ENCODE results near the gene PHACTR3. TPM values are rescaled to one million over a fixed set of nuclear protein-coding genes. Genes with fewer than 3 reads are reported as not detected.

The PHACTR3 gene
- total RNA-seq, 2 donors from 2014 or later, result 0.52 TPM; not detected in 1

DNA sequence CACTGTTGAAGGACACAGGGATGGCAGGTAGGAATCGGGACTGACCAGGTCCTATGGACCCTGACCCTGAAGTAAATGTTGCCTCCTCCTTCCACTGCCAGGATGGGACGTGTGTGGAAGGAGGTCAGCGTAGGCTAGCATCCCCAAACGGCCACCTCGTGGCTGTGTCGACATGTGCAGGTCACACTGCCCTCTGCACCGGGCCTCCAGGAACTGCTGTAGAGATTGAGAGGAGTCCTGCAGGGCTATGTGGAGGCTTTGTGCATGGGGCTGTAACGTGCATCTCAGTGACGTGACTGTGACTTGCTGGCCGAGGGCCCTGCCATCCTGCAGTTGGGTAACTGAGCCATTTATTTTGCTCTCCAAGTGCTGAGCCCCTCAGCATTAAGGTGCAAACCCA is 149.5 kb downstream of the PHACTR3 start:
- H3K27ac Mint-ChIP-seq, result no peak overlapping the region
- DNase-seq, result no peak
- ATAC-seq, result no peak
- H3K4me1 Mint-ChIP-seq, result peaks cover 2% of the 10 kb centered on the region
- no peak overlapping the region for H3K4me3 Mint-ChIP-seq
- no peaks in the 10 kb centered on the region for H3K9me3 ChIP-seq (ENCODE audit: control insufficient read depth, low read length, poor library complexity, severe bottlenecking)
- H3K36me3 Mint-ChIP-seq (ENCODE audit: low read depth), result no peaks in the 10 kb centered on the region
- peaks cover 45% of the 10 kb centered on the region for H3K27me3 Mint-ChIP-seq

DNA sequence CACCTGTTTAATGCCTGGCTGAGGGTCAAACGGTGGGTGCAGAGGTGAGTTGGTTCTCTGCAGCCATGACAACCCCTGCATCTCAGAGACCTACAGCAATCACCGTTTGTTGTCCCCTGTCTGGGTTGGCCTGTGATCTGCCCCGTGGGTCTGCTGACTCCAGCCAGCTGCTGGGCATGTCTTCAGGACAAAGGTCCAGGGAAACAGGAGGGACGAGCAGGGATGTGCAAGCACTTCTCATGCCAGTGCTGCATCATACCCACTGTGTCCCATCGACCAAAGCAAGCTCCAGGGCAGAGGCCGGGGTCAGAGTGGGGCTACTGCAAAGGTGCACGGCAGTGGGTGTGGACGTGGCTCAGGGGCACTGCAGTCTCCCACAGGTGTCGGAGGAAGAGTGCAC is 150.2 kb downstream of the PHACTR3 start:
- no peak for ATAC-seq

DNA sequence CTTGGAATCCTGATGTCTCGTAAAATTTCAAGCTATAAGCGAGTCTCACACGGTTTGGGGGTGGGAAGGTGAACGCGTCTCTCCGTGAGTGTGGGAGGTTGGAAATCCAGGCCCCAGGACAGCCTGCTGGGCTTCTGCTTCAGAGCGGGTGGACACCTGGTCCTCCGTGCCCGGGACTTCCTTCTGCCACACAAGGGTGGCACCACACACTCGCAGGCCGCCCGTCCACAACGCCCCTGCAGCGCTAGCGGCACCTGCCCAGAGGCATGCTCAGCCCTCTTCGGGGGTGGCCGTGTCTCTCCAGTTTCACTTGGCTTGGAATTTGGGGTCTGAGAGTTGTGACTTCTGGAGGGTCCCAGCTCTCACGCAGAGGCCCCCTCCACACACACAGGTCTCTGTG is 151.9 kb downstream of the PHACTR3 start:
- H3K27me3 Mint-ChIP-seq, result peaks cover 33% of the 10 kb centered on the region
- ATAC-seq, result no peak
- H3K36me3 Mint-ChIP-seq (ENCODE audit: low read depth), result no peaks in the 10 kb centered on the region

More for the DNA sequence above, 150.2 kb downstream of the PHACTR3 start:
- Mint-ChIP-seq H3K36me3 (ENCODE audit: low read depth) (no peaks in the 10 kb centered on the region), H3K4me1 (peaks cover 2% of the 10 kb centered on the region), H3K27me3 (peaks cover 38% of the 10 kb centered on the region), H3K27ac (no peak overlapping the region), H3K4me3 (no peak overlapping the region)
- no peak for DNase-seq
- no peaks in the 10 kb centered on the region for H3K9me3 ChIP-seq (ENCODE audit: control insufficient read depth, low read length, poor library complexity, severe bottlenecking)

DNA sequence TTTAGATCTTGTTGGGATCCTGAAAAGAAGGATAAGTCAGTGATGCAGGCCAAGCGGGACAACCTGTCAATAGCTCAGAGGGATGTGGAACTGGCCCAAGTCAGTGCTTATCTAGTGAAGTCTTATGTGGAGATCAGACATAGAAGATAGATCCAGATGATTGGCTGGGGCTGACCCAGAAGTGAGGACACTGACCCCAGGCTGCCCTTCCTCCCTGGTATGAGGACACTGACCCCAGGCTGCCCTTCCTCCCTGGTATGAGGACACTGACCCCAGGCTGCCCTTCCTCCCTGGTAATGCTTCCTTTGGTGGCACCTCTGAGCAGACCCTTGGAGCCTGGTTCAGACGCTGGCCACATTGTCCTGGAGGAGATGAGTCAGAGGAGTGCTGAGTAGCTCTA is 159.7 kb downstream of the PHACTR3 start:
- DNase-seq (no peak), ATAC-seq (no peak)
- H3K36me3 Mint-ChIP-seq (ENCODE audit: low read depth), result no peaks in the 10 kb centered on the region
- H3K27ac Mint-ChIP-seq, result no peak overlapping the region
- no peaks in the 10 kb centered on the region for H3K9me3 ChIP-seq (ENCODE audit: control insufficient read depth, low read length, poor library complexity, severe bottlenecking)
- H3K27me3 Mint-ChIP-seq, result no peaks in the 10 kb centered on the region
- H3K4me3 Mint-ChIP-seq, result no peak overlapping the region
- H3K4me1 Mint-ChIP-seq, result no peaks in the 10 kb centered on the region

More for the DNA sequence above, 151.9 kb downstream of the PHACTR3 start:
- Mint-ChIP-seq H3K27ac (no peak overlapping the region), H3K4me3 (no peak overlapping the region), H3K4me1 (peaks cover 2% of the 10 kb centered on the region)
- no peaks in the 10 kb centered on the region for H3K9me3 ChIP-seq (ENCODE audit: control insufficient read depth, low read length, poor library complexity, severe bottlenecking)
- DNase-seq, result no peak

DNA sequence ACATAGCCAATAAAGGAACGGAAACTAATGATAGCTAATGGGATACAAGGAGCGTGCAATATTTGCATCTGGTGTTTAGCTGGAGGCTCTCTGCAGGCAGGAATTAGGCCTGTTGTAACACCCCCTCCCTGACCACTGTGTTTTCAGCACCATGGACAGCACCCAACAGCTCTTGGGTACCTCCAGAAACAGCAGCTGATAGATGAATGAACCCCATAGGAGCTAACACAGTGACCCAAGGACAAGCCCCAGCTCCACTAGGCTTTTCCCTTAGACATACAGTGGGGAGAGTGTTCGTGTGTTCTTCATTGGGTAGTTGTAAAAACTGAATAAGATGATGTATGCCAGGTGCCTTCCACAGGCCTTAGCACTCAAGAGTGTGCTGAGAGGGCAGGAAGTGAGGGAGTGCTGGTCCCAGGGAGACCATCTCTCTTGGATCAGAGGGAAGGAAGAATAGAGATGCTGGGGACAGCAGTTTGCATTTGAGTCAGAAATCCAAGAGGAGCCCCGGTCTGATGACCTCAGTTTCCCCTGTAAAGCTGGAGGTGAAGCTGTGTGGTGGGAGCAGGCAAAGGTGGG is 161.3 kb downstream of the PHACTR3 start:
- ATAC-seq, result no peak
- no peak for DNase-seq
- no peaks in the 10 kb centered on the region for H3K9me3 ChIP-seq (ENCODE audit: control insufficient read depth, low read length, poor library complexity, severe bottlenecking)
- Mint-ChIP-seq H3K4me3 (no peak overlapping the region), H3K27ac (no peak overlapping the region), H3K27me3 (no peaks in the 10 kb centered on the region), H3K36me3 (ENCODE audit: low read depth) (no peaks in the 10 kb centered on the region), H3K4me1 (no peaks in the 10 kb centered on the region)

DNA sequence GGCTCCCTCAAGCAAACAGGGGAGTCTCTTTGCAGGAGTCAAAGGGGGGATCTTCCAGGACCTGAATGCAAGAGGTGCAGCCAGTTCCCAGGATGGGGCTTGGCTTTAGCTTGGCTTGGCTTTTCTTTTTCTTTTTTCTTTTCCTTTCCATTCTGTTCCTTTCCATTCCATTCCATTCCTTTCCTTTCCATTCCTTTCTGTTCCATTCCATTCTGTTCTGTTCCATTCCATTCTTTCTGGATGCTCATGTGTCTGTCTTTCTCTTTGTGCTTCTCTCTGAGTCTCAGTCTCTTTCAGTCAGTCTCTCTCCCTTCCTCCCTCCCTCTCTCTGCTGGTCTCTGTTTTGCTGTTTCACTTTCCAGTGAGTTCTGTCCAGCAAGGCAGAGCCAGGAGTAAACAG is 163.3 kb downstream of the PHACTR3 start:
- H3K27me3 Mint-ChIP-seq, result peaks cover 10% of the 10 kb centered on the region
- ATAC-seq, result no peak
- H3K36me3 Mint-ChIP-seq (ENCODE audit: low read depth), result no peaks in the 10 kb centered on the region
- H3K27ac Mint-ChIP-seq, result no peak overlapping the region
- no peak for DNase-seq
- H3K4me3 Mint-ChIP-seq, result no peak overlapping the region
- H3K4me1 Mint-ChIP-seq, result no peaks in the 10 kb centered on the region
- no peaks in the 10 kb centered on the region for H3K9me3 ChIP-seq (ENCODE audit: control insufficient read depth, low read length, poor library complexity, severe bottlenecking)

DNA sequence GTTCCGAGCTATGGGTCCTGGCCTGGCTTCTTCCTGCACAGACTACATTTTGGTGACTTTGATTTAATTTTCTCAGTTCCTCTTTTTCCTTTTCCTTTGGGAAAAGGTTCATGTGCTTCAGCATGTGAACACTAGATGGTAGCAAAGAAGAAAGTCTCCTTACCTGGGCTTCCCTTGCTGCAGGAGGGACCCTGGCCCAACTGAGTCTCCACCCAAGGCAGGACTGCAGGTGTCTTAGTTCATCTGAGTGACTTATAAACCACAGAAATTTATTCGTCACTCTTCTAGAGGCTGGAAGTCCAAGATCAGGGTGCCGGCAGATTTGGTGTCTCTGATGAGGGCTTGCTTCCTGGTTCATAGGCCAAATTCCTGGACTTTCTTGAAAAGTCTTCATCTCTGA is 165.9 kb downstream of the PHACTR3 start:
- DNase-seq (no peak), ATAC-seq (no peak)
- H3K4me1 Mint-ChIP-seq, result peaks cover 4% of the 10 kb centered on the region
- no peaks in the 10 kb centered on the region for H3K36me3 Mint-ChIP-seq (ENCODE audit: low read depth)
- peaks cover 30% of the 10 kb centered on the region for H3K27me3 Mint-ChIP-seq
- H3K9me3 ChIP-seq (ENCODE audit: control insufficient read depth, low read length, poor library complexity, severe bottlenecking), result no peaks in the 10 kb centered on the region
- no peak overlapping the region for H3K27ac Mint-ChIP-seq
- H3K4me3 Mint-ChIP-seq, result no peak overlapping the region

DNA sequence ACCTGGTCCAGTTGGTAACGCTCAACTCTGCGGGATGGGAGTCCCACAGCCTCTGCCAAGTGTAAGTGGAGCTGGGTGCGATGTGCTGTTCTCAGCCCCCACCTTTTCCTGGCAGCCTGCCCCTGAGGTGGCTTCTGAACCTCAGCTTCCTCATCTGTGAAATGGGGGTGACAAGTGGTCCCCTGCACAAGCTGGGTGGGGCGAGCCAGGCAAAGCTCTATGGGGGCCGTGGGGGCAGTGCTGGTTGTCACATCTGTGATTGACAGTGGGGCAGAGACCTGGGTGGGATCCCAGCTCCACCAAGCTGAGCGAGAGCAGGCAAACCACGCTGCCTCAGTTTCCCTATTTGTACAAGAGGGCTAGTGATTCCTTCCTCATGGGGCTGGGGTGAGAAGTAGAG is 166.5 kb downstream of the PHACTR3 start:
- Mint-ChIP-seq H3K36me3 (ENCODE audit: low read depth) (no peaks in the 10 kb centered on the region), H3K4me1 (peaks cover 4% of the 10 kb centered on the region), H3K27me3 (peaks cover 30% of the 10 kb centered on the region), H3K4me3 (no peak overlapping the region), H3K27ac (no peak overlapping the region)
- no peaks in the 10 kb centered on the region for H3K9me3 ChIP-seq (ENCODE audit: control insufficient read depth, low read length, poor library complexity, severe bottlenecking)
- no peak for ATAC-seq
- no peak for DNase-seq

DNA sequence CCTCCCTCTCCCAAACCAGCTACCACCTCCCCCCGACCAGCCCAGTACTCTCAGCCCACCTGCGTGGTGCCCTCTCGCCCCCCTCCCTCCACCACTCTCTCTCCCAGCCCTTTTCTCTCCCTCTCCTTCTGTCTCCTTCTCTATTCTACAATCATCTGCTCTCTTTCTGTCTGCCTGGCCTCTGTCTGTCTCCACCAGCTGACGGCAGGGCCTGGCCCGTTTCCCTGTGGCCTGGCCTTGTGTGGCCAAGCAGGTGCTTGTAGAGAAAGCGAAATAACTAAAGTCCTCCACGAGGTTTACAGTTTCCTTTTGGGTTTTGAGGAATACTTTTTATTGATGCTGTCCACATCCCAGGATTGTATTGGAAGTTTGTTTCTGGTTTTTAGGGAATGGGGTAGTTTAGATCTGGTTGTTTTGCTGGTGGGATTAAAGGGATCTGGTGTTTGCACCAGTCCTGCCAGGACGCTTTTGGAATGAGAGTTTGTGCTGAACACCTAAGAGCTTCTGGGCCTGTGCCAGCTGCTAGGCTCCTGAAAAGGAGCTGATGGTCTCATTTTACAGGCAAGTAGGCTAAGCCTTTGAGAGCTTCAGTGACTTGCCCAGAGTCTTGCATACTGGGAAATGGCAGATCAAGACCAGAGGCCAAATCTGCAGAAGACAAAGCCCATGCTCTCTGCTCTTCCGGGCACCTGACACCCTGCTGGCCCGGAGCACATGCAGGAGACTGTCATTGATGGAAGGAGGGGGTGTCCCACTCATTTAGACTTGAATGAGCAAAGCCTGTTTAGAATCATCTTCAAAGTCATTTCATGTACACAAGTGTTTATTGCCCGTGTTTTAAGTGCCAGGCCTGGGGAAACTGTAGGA is 167.4 kb downstream of the PHACTR3 start:
- Mint-ChIP-seq H3K36me3 (ENCODE audit: low read depth) (no peaks in the 10 kb centered on the region), H3K4me1 (peaks cover 4% of the 10 kb centered on the region), H3K4me3 (no peak overlapping the region), H3K27me3 (peaks cover 31% of the 10 kb centered on the region), H3K27ac (no peak overlapping the region)
- ATAC-seq, result no peak
- DNase-seq, result no peak
- no peaks in the 10 kb centered on the region for H3K9me3 ChIP-seq (ENCODE audit: control insufficient read depth, low read length, poor library complexity, severe bottlenecking)

DNA sequence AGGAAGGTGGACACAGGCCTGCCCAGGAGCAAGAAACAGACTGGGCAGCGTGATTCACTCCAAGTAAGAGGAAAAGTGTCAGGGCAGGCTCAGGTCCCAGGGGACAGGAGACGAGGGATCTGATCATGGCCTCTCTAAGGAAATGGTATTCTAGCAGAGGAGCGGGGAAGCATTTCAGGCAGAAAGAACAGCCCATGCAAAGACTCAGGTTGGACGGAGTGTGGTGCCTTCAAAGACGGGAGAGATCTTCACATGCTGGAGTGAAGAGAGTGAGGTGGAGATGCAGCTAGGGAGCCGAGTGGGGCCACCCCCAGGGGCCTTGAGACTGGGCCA is 168.0 kb downstream of the PHACTR3 start:
- ATAC-seq, result no peak
- no peak overlapping the region for H3K27ac Mint-ChIP-seq

DNA sequence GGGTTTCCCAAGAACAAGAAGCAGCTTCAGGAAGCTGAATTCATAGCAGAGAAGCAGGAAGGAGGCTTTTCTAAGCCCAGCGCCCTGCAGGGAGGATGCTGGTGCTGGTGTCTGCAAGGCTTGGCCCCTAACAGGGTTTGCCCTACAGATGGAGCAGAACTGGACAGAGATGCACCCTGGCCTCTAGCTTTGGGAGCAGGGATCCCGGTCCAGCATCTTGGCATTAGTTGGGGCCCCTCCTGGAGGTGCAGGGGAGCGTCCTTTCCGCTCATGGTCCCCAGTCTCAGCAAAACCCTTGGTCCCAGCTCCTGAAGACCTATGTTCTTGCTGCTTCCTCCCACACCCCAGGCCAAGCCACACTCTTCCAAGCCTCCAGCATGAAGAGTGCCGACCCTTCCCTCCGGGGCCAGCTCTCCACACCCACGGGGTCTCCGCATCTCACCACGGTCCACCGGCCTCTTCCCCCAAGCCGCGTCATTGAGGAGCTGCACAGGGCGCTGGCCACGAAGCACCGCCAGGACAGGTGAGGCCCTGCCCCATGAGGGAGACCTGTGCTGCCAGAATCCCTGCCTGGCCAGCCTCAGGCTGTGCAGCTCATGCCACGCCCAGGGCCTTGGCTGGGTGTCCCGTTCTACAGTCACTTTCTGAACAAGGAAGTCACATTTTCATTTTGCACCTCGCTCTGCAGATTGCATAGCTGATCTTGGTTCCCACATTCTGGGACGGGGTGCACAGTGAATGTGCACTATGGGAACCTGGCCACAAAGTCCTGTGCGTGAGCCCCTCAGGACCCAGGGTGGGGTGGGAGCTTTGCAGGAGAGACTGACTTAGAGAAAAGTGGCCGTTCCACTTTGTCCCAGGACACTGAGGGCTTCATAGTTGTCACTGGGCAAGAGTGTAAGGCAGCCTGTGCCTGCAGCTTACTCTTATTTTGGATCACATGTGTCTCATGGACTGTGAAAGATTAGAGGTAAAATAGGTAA is 168.9 kb downstream of the PHACTR3 start:
- Mint-ChIP-seq H3K4me3 (no peak overlapping the region), H3K27ac (no peak overlapping the region), H3K36me3 (ENCODE audit: low read depth) (no peaks in the 10 kb centered on the region), H3K4me1 (peaks cover 4% of the 10 kb centered on the region), H3K27me3 (peaks cover 44% of the 10 kb centered on the region)
- no peak for DNase-seq
- ATAC-seq, result no peak
- no peaks in the 10 kb centered on the region for H3K9me3 ChIP-seq (ENCODE audit: control insufficient read depth, low read length, poor library complexity, severe bottlenecking)

More for the DNA sequence above, 168.0 kb downstream of the PHACTR3 start:
- Mint-ChIP-seq H3K4me3 (no peak overlapping the region), H3K27me3 (peaks cover 37% of the 10 kb centered on the region), H3K36me3 (ENCODE audit: low read depth) (no peaks in the 10 kb centered on the region), H3K4me1 (peaks cover 4% of the 10 kb centered on the region)
- DNase-seq, result no peak
- H3K9me3 ChIP-seq (ENCODE audit: control insufficient read depth, low read length, poor library complexity, severe bottlenecking), result no peaks in the 10 kb centered on the region

DNA sequence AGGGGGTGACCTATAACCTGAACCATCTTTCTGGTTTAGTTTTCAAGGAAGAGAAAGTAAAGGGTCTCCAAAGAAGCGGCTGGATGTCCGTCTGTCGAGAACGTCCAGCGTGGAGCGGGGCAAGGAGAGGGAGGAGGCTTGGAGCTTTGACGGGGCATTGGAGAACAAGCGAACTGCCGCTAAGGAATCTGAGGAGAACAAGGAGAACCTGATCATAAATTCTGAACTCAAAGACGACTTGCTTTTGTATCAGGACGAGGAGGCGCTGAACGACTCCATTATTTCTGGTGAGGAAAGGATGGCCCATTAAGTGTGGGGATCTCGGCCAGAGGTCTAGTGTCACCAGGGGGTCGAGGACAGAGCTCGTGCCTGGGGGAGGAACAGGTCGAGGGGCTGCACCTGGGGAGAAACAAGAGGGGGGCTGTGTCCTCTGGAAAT is 169.9 kb downstream of the PHACTR3 start:
- H3K27ac Mint-ChIP-seq, result no peak overlapping the region
- no peaks in the 10 kb centered on the region for H3K36me3 Mint-ChIP-seq (ENCODE audit: low read depth)
- peaks cover 4% of the 10 kb centered on the region for H3K4me1 Mint-ChIP-seq
- DNase-seq (no peak), ATAC-seq (no peak)
- H3K4me3 Mint-ChIP-seq, result no peak overlapping the region
- H3K27me3 Mint-ChIP-seq, result peaks cover 52% of the 10 kb centered on the region
- no peaks in the 10 kb centered on the region for H3K9me3 ChIP-seq (ENCODE audit: control insufficient read depth, low read length, poor library complexity, severe bottlenecking)

Data from T-helper 17 cell (primary cell).